RWPE2 (cell line): Measurements from ENCODE around the gene ADAMTSL4.
A peak's percentile ranks its signal among the peaks of the same experiment; 100 is the strongest.
"Not testable (repeated sequence)": the region's sequence is repeated elsewhere in the genome, so short reads cannot be mapped to it uniquely, and the experiment has no call there.

ENCODE experiments used
- ATAC-seq: fragments of 200-7000 bp; cut with Tn5 transposase; 3 replicates; pipeline ENCODE4 v1.9.1; 2021; ENCODE audit warnings: low read depth
- DNase-seq: peaks from one replicate; pipeline ENCODE4 v3.0.0-alpha.2; 2020; ENCODE audit warnings: low spot score
- H3K27ac ChIP-seq: fragments of 450-650 bp; 2 replicates; pipeline ENCODE4 v1.5.1; 2017; ENCODE audit warnings: mild to moderate bottlenecking; ENCODE audit not compliant: poor library complexity, severe bottlenecking
- H3K27me3 ChIP-seq: fragments of 250-450 bp; sonication (Bioruptor Pico); 2 replicates; pipeline ENCODE4 v1.5.1; 2021; ENCODE audit warnings: mild to moderate bottlenecking, moderate library complexity; ENCODE audit not compliant: insufficient read depth, poor library complexity, severe bottlenecking
- H3K36me3 ChIP-seq: fragments of 250-450 bp; sonication (Bioruptor Pico); 2 replicates; pipeline ENCODE4 v1.5.1; 2020; ENCODE audit warnings: low read depth, mild to moderate bottlenecking, moderate library complexity
- H3K4me1 ChIP-seq: fragments of 250-450 bp; sonication (Bioruptor Pico); 2 replicates; pipeline ENCODE4 v1.5.1; 2021; ENCODE audit warnings: mild to moderate bottlenecking, moderate library complexity; ENCODE audit not compliant: insufficient read depth, poor library complexity, severe bottlenecking
- H3K4me3 ChIP-seq: fragments of 250-450 bp; sonication (Bioruptor Pico); 2 replicates; pipeline ENCODE4 v1.5.1; 2021; ENCODE audit warnings: mild to moderate bottlenecking, moderate library complexity; ENCODE audit not compliant: severe bottlenecking
- H3K9me3 ChIP-seq: fragments of 250-450 bp; sonication (Bioruptor Pico); 2 replicates; pipeline ENCODE4 v1.5.1; 2021; ENCODE audit warnings: mild to moderate bottlenecking, moderate library complexity; ENCODE audit not compliant: severe bottlenecking
- TF ChIP-seq, protein P1 (sequence below): fragments of 450-650 bp; IDR thresholded peaks from one replicate; pipeline ENCODE4 v1.5.1; 2017; ENCODE audit warnings: mild to moderate bottlenecking, moderate library complexity; ENCODE audit not compliant: poor library complexity, severe bottlenecking

Gene ADAMTSL4

DNA sequence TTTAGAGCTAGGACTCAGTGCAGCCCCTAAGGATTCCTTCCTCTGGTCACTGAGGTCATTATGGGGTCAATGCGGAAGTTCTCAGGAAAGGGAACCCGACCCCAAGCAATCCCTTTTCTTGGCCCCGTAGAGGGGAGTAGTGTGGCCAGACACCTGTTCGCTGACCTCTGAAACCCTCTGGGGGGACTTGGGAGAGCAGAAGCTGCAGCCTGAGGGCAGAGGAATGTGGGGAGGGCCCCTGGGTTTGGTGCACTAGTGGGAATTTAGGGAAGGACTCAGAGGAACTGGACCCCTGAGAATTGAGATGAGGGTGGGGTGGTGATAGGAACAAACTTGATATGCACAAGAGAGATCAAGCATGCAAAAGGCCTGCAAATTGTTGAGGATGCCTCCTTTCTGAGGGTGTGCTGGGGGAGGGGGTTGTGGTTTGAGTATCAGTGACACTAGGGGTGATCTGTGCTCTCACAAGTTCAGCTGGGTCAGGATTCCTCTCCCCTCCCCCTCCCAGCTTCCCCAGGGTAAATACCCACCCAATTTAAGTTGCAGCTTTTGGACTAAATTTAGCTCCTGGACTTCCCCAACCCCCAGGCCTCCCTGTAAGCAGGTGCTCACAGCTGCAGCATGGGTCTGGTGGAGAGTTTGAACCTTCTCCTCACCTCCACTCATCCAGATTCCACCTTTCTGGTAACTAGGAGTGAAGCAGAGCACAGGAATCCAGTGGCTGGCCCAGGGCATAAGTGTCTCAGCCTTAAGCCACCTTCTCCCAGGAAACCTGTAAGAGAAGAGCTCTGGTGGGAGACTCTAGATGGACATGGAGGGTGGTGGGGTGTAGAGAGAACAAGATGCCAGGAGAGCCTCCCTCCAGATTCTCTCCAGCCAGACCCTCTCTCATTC is 13.5 kb downstream of the ADAMTSL4 start:
- H3K4me1 ChIP-seq: peaks cover 44% of the 10 kb centered on the region
- ATAC-seq: no peak
- H3K9me3 ChIP-seq: no peaks in the 10 kb centered on the region
- DNase-seq: no peak
- peaks cover 13% of the 10 kb centered on the region for H3K36me3 ChIP-seq
- H3K27me3 ChIP-seq: no peaks in the 10 kb centered on the region
- TF ChIP-seq, protein P1, sequence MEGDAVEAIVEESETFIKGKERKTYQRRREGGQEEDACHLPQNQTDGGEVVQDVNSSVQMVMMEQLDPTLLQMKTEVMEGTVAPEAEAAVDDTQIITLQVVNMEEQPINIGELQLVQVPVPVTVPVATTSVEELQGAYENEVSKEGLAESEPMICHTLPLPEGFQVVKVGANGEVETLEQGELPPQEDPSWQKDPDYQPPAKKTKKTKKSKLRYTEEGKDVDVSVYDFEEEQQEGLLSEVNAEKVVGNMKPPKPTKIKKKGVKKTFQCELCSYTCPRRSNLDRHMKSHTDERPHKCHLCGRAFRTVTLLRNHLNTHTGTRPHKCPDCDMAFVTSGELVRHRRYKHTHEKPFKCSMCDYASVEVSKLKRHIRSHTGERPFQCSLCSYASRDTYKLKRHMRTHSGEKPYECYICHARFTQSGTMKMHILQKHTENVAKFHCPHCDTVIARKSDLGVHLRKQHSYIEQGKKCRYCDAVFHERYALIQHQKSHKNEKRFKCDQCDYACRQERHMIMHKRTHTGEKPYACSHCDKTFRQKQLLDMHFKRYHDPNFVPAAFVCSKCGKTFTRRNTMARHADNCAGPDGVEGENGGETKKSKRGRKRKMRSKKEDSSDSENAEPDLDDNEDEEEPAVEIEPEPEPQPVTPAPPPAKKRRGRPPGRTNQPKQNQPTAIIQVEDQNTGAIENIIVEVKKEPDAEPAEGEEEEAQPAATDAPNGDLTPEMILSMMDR: no peak
- peak overlapping the region; percentile 100 for H3K27ac ChIP-seq
- no peak overlapping the region for H3K4me3 ChIP-seq

DNA sequence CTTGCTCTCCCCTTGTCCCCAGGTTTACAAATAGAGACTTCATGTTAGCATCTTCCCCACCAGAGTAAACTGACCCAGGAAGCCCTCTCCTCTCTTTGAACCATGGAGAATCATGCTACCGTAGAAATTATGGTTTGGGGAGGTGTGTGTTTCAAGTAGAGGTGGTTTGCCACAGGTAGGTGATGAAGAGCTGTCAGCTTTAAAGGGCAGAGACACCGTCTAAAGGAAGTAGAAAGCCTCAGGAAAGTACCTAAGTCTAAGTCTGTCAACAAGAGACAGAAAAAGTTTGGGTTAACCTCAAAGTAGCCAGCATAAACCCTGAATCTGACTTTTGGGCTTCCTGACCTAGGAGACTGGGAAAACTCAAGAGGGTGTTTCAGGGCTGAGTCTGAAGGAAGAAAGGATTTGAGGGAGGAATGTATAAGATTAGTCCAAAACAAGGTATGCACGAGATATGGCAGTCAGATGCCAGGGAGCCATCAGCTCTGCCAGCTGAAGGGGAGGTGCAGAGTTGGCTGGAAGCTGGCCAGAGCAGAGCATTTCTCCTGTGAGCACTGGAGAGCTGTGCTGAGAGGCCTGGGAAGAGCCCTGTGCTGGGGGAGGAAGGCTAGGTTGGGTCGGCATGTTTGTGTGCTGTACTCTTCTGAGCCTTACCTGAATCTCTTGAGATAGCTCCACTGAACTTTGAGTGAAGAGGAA is 14.3 kb downstream of the ADAMTSL4 start:
- no peak for ATAC-seq
- H3K36me3 ChIP-seq: peaks cover 13% of the 10 kb centered on the region
- H3K4me3 ChIP-seq: no peak overlapping the region
- H3K27me3 ChIP-seq: no peaks in the 10 kb centered on the region
- H3K9me3 ChIP-seq: no peaks in the 10 kb centered on the region
- TF ChIP-seq, protein P1: no peak
- H3K4me1 ChIP-seq: peaks cover 48% of the 10 kb centered on the region
- no peak for DNase-seq
- H3K27ac ChIP-seq: peak overlapping the region; percentile 100

DNA sequence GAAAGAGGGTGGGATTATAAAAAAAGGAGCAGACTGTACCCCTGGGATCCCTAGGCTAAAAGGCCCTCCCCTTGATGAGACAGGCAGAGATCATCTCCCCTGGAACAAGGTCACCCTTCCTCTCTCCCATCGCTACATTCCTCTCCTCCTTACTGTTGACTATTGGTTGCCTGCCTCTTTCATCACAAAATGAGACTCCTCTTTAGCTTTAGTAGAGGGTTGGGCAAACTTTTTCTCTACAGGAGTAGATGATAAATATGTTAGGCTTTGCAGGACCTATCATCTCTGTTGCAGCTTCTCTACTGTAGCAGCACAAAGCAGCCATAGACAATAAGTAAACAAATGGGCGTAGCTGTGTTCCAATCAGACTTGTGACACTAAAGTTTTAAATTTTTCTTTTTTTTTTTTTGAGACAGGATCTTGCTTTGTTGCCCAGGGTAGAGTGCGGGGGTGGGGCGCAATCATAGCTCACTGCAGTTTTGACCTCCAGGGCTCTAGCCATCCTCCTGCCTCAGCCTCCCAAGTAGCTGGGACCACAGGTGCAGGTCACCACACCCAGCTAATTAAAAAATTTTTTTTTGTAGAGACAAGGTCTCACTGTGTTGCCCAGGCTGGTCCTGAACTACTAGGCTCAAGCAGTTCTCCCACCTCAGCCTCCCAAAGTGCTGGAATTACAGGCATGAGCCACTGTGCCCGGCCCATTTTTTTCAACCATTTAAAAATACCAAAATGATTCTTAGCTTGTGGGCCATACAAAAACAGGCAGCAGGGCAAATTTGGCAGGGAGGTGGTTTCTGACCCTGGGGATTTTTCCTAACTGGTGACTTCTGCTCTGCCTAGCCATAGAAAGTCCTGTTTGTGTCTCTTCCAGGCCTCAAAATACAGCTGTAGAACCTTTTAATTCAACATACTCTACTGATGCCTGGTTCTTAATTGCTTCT is 15.1 kb downstream of the ADAMTSL4 start:
- DNase-seq: no peak
- no peaks in the 10 kb centered on the region for H3K27me3 ChIP-seq
- H3K4me1 ChIP-seq: peaks cover 57% of the 10 kb centered on the region
- peak overlapping the region; percentile 100 for H3K27ac ChIP-seq
- no peaks in the 10 kb centered on the region for H3K9me3 ChIP-seq
- TF ChIP-seq, protein P1: no peak
- H3K36me3 ChIP-seq: peaks cover 13% of the 10 kb centered on the region
- ATAC-seq: no peak
- H3K4me3 ChIP-seq: no peak overlapping the region

DNA sequence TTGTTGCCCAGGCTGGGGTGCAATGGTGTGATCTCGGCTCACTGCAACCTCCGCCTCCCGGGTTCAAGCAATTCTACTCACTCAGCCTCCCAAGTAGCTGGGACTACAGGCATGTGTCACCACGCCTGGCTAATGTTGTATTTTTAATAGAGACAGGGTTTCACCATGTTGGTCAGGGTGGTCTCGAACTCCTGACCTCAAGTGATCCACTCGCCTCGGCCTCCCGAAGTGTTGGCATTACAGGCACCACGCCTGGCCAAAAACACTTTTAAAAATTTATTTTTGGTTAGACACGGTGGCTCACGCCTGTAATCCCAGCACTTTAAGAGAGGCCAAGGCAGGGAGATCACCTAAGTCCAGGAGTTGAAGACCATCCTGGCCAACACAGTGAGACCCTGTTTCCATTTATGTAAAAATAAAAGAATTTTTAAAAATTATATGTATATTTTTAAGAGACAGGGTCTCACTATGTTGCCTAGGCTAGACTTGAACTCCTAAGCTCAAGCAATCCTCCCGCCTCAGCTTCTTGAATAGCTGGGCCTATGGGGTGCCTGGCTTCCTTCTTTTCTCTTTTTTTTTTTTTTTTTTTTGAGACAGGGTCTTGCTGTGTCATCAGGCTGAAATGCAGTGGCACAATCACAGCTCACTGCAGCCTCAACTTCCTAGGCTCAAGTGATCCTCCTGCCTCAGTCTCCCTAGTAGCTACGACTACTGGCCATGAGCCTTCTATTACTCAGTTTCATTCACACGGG is 16.2 kb downstream of the ADAMTSL4 start:
- ATAC-seq, H3K36me3 ChIP-seq, DNase-seq, H3K4me3 ChIP-seq, H3K9me3 ChIP-seq, H3K27me3 ChIP-seq: not testable (repeated sequence)
- peak overlapping the region; percentile 100 for H3K27ac ChIP-seq
- H3K4me1 ChIP-seq: peaks cover 63% of the 10 kb centered on the region
